GM23248 (cell line): ENCODE data around the gene HASPIN.

Source experiments
- EZH2 ChIP-seq: fragments of 200-600 bp; sonication (generic); IDR thresholded peaks from 2 replicates; pipeline ENCODE4 v1.6.1; 2018; ENCODE audit warnings: antibody characterized with exemption, mild to moderate bottlenecking; ENCODE audit not compliant: insufficient read depth, poor library complexity, severe bottlenecking
- EZH2phosphoT487 ChIP-seq: fragments of 200-600 bp; sonication (generic); IDR thresholded peaks from 2 replicates; pipeline ENCODE4 v1.6.1; 2018; ENCODE audit warnings: antibody characterized with exemption, moderate library complexity, mild to moderate bottlenecking, low read depth; ENCODE audit not compliant: insufficient read depth

DNA sequence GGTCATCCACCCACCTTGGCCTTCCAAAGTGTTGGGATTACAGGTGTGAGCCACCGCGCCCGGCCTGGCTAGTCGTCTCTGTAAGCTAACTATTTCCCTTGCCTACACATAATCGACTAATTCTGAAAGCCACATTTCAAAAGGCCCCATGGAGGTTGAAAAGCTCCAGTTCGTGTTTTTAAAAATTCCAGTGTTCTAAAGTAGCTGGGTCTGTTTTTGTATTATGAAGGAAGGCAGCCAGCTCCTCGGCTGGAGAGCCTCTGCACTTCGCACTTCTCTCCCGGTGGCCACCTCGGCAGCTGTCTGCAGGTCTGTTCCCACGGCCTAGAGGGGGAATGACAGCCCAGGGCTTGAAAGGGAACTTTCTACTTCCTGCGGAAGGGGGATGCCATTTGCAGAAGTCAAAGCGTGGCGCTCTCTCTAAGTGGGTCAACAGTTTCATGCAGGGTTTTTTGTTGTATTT is 16.9 kb downstream of the HASPIN start:
- no peak for TF ChIP-seq EZH2phosphoT487
- TF ChIP-seq EZH2, result no peak
